ENCODE measurements around the gene TIPRL.

- TF ChIP-seq CTCF (IDR thresholded peaks at IDR 0.05) (no peak), POLR2AphosphoS5 (IDR thresholded peaks at IDR 0.05) (no peak), POLR2A (IDR thresholded peaks at IDR 0.05) (no peak), EP300 (IDR thresholded peaks at IDR 0.05; ENCODE audit: low read depth) (no peak)
Observed at GRCh38 chr1:168167806-168168205, 11.0 kb upstream of the TIPRL start.

Measured in transverse colon (tissue), 4 donors.